ENCODE data around the gene GBP6. TPM values are rescaled to one million over a fixed set of nuclear protein-coding genes. Genes with fewer than 3 reads are reported as not detected.

GBP6 gene
- total RNA-seq, 2 experiments from 2014 or later: not detected

DNA sequence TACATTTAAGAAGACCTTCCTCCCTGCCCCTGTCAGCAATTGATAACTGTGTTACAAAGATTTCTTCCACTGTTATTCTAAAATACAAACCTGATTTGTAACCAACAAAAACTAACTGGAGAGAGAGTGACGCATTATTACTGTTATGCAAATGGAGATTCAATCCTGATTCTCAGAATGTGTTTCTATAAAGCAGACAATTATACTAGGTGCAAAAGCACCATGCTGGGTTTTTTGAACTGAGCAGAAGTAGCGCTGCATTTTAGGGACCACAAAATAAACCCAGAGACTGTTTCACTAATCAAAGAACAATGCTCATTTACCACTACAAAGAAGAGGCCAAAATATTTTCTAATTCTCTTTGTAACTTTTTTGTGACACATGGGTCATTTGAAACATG, 13.6 kb upstream of the GBP6 start:
- DNase-seq (ENCODE audit: low spot score): no peak
- no peak overlapping the region for H3K4me3 ChIP-seq (ENCODE audit: low read depth, low read length, poor library complexity, severe bottlenecking)
- no peak overlapping the region for H2AFZ ChIP-seq (ENCODE audit: low read length)
- no peaks in the 10 kb centered on the region for H3K79me2 ChIP-seq (ENCODE audit: insufficient read depth, low read depth, low read length)
- no peak overlapping the region for H3K4me2 ChIP-seq (ENCODE audit: low read length)
- H3K27ac ChIP-seq (ENCODE audit: low read depth, low read length, poor library complexity, severe bottlenecking): no peak overlapping the region
- no peaks in the 10 kb centered on the region for H4K20me1 ChIP-seq (ENCODE audit: insufficient read depth, low read length)
- intact Hi-C loops (cut with micrococcal nuclease; ENCODE audit: unreplicated experiment): no loop called here
- no peaks in the 10 kb centered on the region for H3K9me3 ChIP-seq (ENCODE audit: low read length)
- POLR2A ChIA-PET: no interaction called here
- H3K36me3 ChIP-seq (ENCODE audit: insufficient read depth, low read length): no peaks in the 10 kb centered on the region
- BruUV-seq (replicated peaks): no TSS peak
- no peaks in the 10 kb centered on the region for H3K9me2 ChIP-seq (ENCODE audit: insufficient read depth, low read length)
- no peak for TF ChIP-seq EZH2phosphoT487 (IDR thresholded peaks at IDR 0.05; ENCODE audit: borderline replicate concordance, low read depth, low read length)
- TF ChIP-seq, protein P1, sequence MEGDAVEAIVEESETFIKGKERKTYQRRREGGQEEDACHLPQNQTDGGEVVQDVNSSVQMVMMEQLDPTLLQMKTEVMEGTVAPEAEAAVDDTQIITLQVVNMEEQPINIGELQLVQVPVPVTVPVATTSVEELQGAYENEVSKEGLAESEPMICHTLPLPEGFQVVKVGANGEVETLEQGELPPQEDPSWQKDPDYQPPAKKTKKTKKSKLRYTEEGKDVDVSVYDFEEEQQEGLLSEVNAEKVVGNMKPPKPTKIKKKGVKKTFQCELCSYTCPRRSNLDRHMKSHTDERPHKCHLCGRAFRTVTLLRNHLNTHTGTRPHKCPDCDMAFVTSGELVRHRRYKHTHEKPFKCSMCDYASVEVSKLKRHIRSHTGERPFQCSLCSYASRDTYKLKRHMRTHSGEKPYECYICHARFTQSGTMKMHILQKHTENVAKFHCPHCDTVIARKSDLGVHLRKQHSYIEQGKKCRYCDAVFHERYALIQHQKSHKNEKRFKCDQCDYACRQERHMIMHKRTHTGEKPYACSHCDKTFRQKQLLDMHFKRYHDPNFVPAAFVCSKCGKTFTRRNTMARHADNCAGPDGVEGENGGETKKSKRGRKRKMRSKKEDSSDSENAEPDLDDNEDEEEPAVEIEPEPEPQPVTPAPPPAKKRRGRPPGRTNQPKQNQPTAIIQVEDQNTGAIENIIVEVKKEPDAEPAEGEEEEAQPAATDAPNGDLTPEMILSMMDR (conservative IDR thresholded peaks at IDR 0.05; ENCODE audit: low read length): no peak
- H3K4me1 ChIP-seq (ENCODE audit: insufficient read depth, low read length, poor library complexity, severe bottlenecking): no peaks in the 10 kb centered on the region
- CTCF ChIA-PET (ENCODE audit: unreplicated experiment): no interaction called here

DNA sequence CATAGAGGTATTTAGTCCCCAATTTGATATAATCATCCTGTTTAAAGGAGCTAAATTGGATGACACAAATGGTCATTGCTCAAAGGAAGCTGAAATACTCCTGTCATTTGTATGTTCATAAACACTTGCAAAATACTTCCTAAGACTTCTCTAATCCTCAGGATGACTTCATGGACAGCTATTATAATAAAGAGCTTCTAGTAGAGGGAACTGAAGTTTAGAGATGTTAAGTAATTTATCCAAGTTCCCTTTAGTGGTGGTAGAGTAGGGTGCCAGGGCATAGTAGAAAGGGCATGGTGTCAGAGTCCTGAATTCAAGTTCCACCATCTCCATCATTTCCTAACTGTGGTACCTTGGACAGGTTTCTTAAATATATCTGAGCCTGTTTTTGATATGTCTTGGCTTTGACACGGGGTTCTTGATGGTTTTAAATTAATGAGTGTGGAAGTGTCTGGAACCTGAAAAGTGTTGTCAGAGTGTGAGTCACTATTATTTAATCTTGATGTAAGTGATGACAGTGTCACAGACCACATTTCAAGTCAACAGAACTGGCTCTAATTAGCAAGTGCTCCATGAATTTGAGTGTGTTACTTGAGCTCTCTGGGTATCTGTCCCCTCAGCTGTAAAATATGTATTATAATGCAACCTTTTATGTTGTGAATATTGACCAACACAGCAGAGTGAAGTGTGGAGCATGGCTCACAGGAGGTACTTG, 12.1 kb upstream of the GBP6 start:
- no TSS peak for BruUV-seq (replicated peaks)
- POLR2A ChIA-PET: no interaction called here
- no peaks in the 10 kb centered on the region for H3K9me3 ChIP-seq (ENCODE audit: low read length)
- no peaks in the 10 kb centered on the region for H3K36me3 ChIP-seq (ENCODE audit: insufficient read depth, low read length)
- CTCF ChIA-PET (ENCODE audit: unreplicated experiment): interaction anchor here (0.7 kb wide), 1 partner anchor 368 kb away, joined by 3 read pairs; no protein-coding TSS in a partner anchor
- intact Hi-C loops (cut with micrococcal nuclease; ENCODE audit: unreplicated experiment): no loop called here
- H3K4me2 ChIP-seq (ENCODE audit: low read length): no peak overlapping the region
- no peaks in the 10 kb centered on the region for H3K9me2 ChIP-seq (ENCODE audit: insufficient read depth, low read length)
- no peak overlapping the region for H2AFZ ChIP-seq (ENCODE audit: low read length)
- H3K4me1 ChIP-seq (ENCODE audit: insufficient read depth, low read length, poor library complexity, severe bottlenecking): no peaks in the 10 kb centered on the region
- no peak overlapping the region for H3K4me3 ChIP-seq (ENCODE audit: low read depth, low read length, poor library complexity, severe bottlenecking)
- TF ChIP-seq, protein P1 (conservative IDR thresholded peaks at IDR 0.05; ENCODE audit: low read length): no peak
- no peak for TF ChIP-seq EZH2phosphoT487 (IDR thresholded peaks at IDR 0.05; ENCODE audit: borderline replicate concordance, low read depth, low read length)
- no peak for DNase-seq (ENCODE audit: low spot score)
- no peak overlapping the region for H3K27ac ChIP-seq (ENCODE audit: low read depth, low read length, poor library complexity, severe bottlenecking)
- H3K79me2 ChIP-seq (ENCODE audit: insufficient read depth, low read depth, low read length): no peaks in the 10 kb centered on the region
- H4K20me1 ChIP-seq (ENCODE audit: insufficient read depth, low read length): no peaks in the 10 kb centered on the region

GRCh38 chr1:89352421-89352820, 11.4 kb upstream of the GBP6 start:
- ChIA-PET CTCF (ENCODE audit: unreplicated experiment) (no interaction called here), POLR2A (no interaction called here)
- DNase-seq (ENCODE audit: low spot score): no peak
- H3K4me2 ChIP-seq (ENCODE audit: low read length): no peak overlapping the region
- no peak overlapping the region for H3K27ac ChIP-seq (ENCODE audit: low read depth, low read length, poor library complexity, severe bottlenecking)
- intact Hi-C loops (cut with micrococcal nuclease; ENCODE audit: unreplicated experiment): no loop called here
- no peaks in the 10 kb centered on the region for H3K36me3 ChIP-seq (ENCODE audit: insufficient read depth, low read length)
- no peak overlapping the region for H2AFZ ChIP-seq (ENCODE audit: low read length)
- H3K4me1 ChIP-seq (ENCODE audit: insufficient read depth, low read length, poor library complexity, severe bottlenecking): no peaks in the 10 kb centered on the region
- no peaks in the 10 kb centered on the region for H3K9me3 ChIP-seq (ENCODE audit: low read length)
- H3K4me3 ChIP-seq (ENCODE audit: low read depth, low read length, poor library complexity, severe bottlenecking): no peak overlapping the region
- no peaks in the 10 kb centered on the region for H4K20me1 ChIP-seq (ENCODE audit: insufficient read depth, low read length)
- no TSS peak for BruUV-seq (replicated peaks)
- TF ChIP-seq, protein P1 (conservative IDR thresholded peaks at IDR 0.05; ENCODE audit: low read length): no peak
- TF ChIP-seq EZH2phosphoT487 (IDR thresholded peaks at IDR 0.05; ENCODE audit: borderline replicate concordance, low read depth, low read length): no peak
- no peaks in the 10 kb centered on the region for H3K9me2 ChIP-seq (ENCODE audit: insufficient read depth, low read length)
- H3K79me2 ChIP-seq (ENCODE audit: insufficient read depth, low read depth, low read length): no peaks in the 10 kb centered on the region

All from OCI-LY7 (cell line).